GM12875 (cell line): ENCODE results near the gene TMEM86A.
"Not testable (repeated sequence)": the region's sequence is repeated elsewhere in the genome, so short reads cannot be mapped to it uniquely, and the experiment has no call there.

Experiments used
- H3K4me3 ChIP-seq: one replicate; pipeline ENCODE4 v1.5.1; 2011; ENCODE audit warnings: low read depth, low read length, control low read depth
- CTCF ChIP-seq: IDR thresholded peaks from 2 replicates; pipeline ENCODE4 v1.5.1; 2011; ENCODE audit warnings: low read depth, mild to moderate bottlenecking, control low read depth, inconsistent platforms, low read length, moderate library complexity, borderline replicate concordance; ENCODE audit not compliant: insufficient read depth

TMEM86A gene

GRCh38 chr11:18669711-18670110, 28.9 kb upstream of the TMEM86A start:
- no peak overlapping the region for H3K4me3 ChIP-seq
- no peak for TF ChIP-seq CTCF

GRCh38 chr11:18671246-18671645, 27.3 kb upstream of the TMEM86A start:
- TF ChIP-seq CTCF, result no peak
- no peak overlapping the region for H3K4me3 ChIP-seq

GRCh38 chr11:18672209-18672608, 26.4 kb upstream of the TMEM86A start:
- H3K4me3 ChIP-seq, result not testable (repeated sequence)

DNA sequence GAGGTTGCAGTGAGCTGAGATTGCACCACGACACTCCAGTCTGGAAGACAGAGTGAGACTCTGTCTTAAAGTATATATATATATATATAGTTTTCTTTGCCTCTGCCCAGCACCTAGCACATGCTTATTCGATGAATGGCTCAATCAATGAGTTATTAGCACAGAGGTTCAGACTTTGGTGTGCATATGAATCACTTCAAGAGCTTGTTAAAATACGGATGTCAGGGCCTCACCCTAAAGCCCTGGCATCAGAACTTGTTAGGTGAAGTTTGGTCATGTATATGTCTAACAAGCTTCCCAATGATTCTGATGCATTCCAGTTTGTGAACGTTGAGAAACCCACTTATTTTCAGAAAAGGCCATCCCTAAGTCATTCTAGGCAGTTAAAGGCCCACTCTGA, 21.8 kb upstream of the TMEM86A start:
- TF ChIP-seq CTCF, result no peak
- no peak overlapping the region for H3K4me3 ChIP-seq

DNA sequence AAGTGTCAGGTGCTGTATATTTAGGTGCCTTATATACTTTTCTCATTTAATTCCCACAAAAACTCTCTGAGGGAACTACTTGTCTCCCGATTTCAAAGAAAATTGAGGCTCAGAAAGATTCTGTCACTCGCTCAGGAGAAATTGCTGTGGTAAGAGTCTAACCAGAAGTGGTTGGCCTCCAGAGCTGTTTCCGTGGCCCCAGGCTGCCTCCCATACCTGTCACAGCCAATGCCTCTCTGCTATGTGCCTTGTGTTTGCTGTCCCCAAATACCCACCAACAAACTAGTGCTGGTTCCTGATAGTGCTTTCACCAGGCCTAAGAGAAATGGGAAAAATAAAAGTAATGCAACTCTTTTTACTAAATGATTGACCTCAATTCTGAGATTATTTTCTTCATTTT, 21.0 kb upstream of the TMEM86A start:
- no peak overlapping the region for H3K4me3 ChIP-seq
- no peak for TF ChIP-seq CTCF

GRCh38 chr11:18681949-18682348, 16.6 kb upstream of the TMEM86A start:
- not testable (repeated sequence) for H3K4me3 ChIP-seq

DNA sequence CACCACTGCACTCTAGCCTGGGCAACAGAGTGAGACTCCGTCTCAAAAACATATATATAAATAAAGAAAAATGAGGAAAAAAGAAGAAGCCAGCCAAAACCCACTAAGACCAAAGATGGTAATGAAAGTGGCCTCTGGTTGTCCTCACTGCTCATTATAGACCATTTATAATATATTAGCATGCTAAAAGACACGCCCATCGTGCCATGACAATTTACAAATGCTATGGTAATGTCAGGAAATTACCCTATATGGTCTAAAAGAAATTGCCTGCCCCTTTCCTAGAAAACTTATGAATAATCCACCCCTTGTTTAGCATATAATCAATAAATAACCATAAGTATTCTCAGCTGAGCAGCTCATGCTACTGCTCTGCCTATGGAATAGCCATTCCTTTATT, 16.1 kb upstream of the TMEM86A start:
- H3K4me3 ChIP-seq, result no peak overlapping the region
- TF ChIP-seq CTCF, result no peak

GRCh38 chr11:18684267-18684666, 14.3 kb upstream of the TMEM86A start:
- no peak overlapping the region for H3K4me3 ChIP-seq
- no peak for TF ChIP-seq CTCF

- not testable (repeated sequence) for H3K4me3 ChIP-seq
Measured at GRCh38 chr11:18691467-18692140, 7.0 kb upstream of the TMEM86A start.
